IPS-11a (cell line): ENCODE measurements around the gene ALPI.

Experiments used
- H3K4me3 ChIP-seq: one replicate; pipeline ENCODE4 v1.5.1; 2013; ENCODE audit warnings: low read depth, low read length, control low read depth

ALPI gene

GRCh38 chr2:232495292-232495691 is 39.3 kb downstream of the ALPI start:
- H3K4me3 ChIP-seq = no peak overlapping the region

- no peak overlapping the region for H3K4me3 ChIP-seq
Measured at GRCh38 chr2:232496501-232497270, 40.7 kb downstream of the ALPI start.

GRCh38 chr2:232497348-232497747 is 41.4 kb downstream of the ALPI start:
- no peak overlapping the region for H3K4me3 ChIP-seq

- no peak overlapping the region for H3K4me3 ChIP-seq
Measured at GRCh38 chr2:232498452-232498851, 42.5 kb downstream of the ALPI start.

GRCh38 chr2:232501331-232501771 is 45.4 kb downstream of the ALPI start:
- H3K4me3 ChIP-seq = no peak overlapping the region

- no peak overlapping the region for H3K4me3 ChIP-seq
Measured at GRCh38 chr2:232501794-232502390, 45.9 kb downstream of the ALPI start.

GRCh38 chr2:232502511-232502910 is 46.6 kb downstream of the ALPI start:
- peak overlapping the region; percentile 42 for H3K4me3 ChIP-seq

- H3K4me3 ChIP-seq = peak overlapping the region; percentile 45
Measured at GRCh38 chr2:232502911-232503808, 47.2 kb downstream of the ALPI start.

GRCh38 chr2:232503809-232504323 is 47.9 kb downstream of the ALPI start:
- peak overlapping the region; percentile 45 for H3K4me3 ChIP-seq

GRCh38 chr2:232504438-232504837 is 48.5 kb downstream of the ALPI start:
- no peak overlapping the region for H3K4me3 ChIP-seq

GRCh38 chr2:232505856-232506255 is 49.9 kb downstream of the ALPI start:
- H3K4me3 ChIP-seq = no peak overlapping the region

- H3K4me3 ChIP-seq = no peak overlapping the region
Measured at GRCh38 chr2:232506709-232507108, 50.8 kb downstream of the ALPI start.

GRCh38 chr2:232508251-232508650 is 52.3 kb downstream of the ALPI start:
- no peak overlapping the region for H3K4me3 ChIP-seq
